Ascending aorta (tissue), 2 donors: ENCODE measurements around the gene GSTCD. TPM values are rescaled to one million over a fixed set of nuclear protein-coding genes. Genes with fewer than 3 reads are reported as not detected.
A peak's percentile ranks its signal among the peaks of the same experiment; 100 is the strongest.
"Not testable (repeated sequence)": the region's sequence is repeated elsewhere in the genome, so short reads cannot be mapped to it uniquely, and the experiment has no call there.

Source experiments
- DNase-seq, 2 donors: peaks; one replicate each; pipeline ENCODE4 v3.0.0-alpha.2; 2019; ENCODE audit warnings: low spot score in 2 of 2
- H3K27ac ChIP-seq, 2 donors: fragments of 200-600 bp; sonication (generic); one replicate each; pipeline ENCODE4 v1.5.1; 2016 to 2017; ENCODE audit warnings: mild to moderate bottlenecking in 1 of 2
- H3K27me3 ChIP-seq: fragments of 200-600 bp; sonication (generic); one replicate; pipeline ENCODE4 v1.5.1; 2017
- H3K36me3 ChIP-seq, 2 donors: fragments of 200-600 bp; sonication (generic); one replicate each; pipeline ENCODE4 v1.5.1; 2016
- H3K4me1 ChIP-seq, 2 donors: fragments of 200-600 bp; sonication (generic); one replicate each; pipeline ENCODE4 v1.5.1; 2016 to 2017; ENCODE audit warnings: mild to moderate bottlenecking in 1 of 2
- H3K4me3 ChIP-seq, 2 donors: fragments of 200-600 bp; sonication (generic); one replicate each; pipeline ENCODE4 v1.5.1; 2016 to 2017; ENCODE audit warnings: mild to moderate bottlenecking in 1 of 2
- H3K9me3 ChIP-seq, 2 donors: fragments of 200-600 bp; sonication (generic); one replicate each; pipeline ENCODE4 v1.5.1; 2016
- intact Hi-C: fragments of 100-400 bp; cut with DNase I; formaldehyde crosslinking; loops from one replicate; pipeline ENCODE4 v1.15.1; 2023
- total RNA-seq: library from RNA; depleted of rRNA; stranded (reverse); fragments of >200 nt; gene quantifications from one replicate; pipeline ENCODE4 v1.1.0, GENCODE V29; 2016
- TF ChIP-seq, protein P1 (sequence below), 3 experiments: fragments of 200-600 bp in 2 of 3; fragments of 450-650 bp in 1 of 3; sonication (generic) in 2 of 3; IDR thresholded peaks; one replicate each; pipeline ENCODE4 v1.5.1; 2016 to 2019; ENCODE audit warnings: antibody characterized with exemption in 3 of 3, mild to moderate bottlenecking in 1 of 3, moderate library complexity in 1 of 3

Gene GSTCD
- total RNA-seq, 1 donor from 2014 or later: 4.4 TPM

DNA sequence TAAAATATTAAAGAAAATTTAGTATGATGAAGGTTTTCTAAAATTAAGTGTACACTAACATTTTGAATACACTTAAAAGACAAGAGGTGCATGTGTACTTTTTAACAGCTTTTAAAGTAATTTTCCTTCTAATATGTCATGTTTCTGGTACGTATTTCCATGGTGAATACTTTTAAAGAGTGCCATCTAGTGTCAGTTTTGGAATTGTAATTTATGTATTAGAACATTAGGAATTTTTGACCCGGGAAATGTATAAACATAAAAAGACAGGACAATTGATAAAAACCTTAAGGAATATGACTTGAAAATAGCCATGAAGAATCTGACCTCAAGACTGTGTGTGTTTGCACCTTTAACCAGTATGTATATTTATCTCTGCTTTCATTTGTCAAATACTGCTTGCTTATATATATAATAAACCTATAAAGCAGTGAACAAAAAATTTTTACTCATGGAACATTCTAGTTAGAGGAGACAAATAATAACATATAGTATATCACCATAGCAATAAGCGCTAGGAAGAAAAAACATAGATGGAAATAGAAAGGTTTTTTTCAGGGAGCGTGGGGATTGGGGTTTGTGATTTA lies 7.2 kb downstream of the GSTCD start:
- no peak for DNase-seq
- Histone ChIP-seq H3K9me3 (no peaks in the 10 kb centered on the region), H3K27ac (no peak overlapping the region), H3K36me3 (no peaks in the 10 kb centered on the region), H3K4me1 (peaks cover 2 to 4% of the 10 kb centered on the region in 2 donors), H3K4me3 (peak overlapping the region in 1 of 2 donors; percentile 32), H3K27me3 (no peaks in the 10 kb centered on the region)
- intact Hi-C loops: loop anchor here (5.0 to 10.0 kb wide), 2 partner anchors 92 to 259 kb away; no protein-coding TSS in a partner anchor
- TF ChIP-seq, protein P1, sequence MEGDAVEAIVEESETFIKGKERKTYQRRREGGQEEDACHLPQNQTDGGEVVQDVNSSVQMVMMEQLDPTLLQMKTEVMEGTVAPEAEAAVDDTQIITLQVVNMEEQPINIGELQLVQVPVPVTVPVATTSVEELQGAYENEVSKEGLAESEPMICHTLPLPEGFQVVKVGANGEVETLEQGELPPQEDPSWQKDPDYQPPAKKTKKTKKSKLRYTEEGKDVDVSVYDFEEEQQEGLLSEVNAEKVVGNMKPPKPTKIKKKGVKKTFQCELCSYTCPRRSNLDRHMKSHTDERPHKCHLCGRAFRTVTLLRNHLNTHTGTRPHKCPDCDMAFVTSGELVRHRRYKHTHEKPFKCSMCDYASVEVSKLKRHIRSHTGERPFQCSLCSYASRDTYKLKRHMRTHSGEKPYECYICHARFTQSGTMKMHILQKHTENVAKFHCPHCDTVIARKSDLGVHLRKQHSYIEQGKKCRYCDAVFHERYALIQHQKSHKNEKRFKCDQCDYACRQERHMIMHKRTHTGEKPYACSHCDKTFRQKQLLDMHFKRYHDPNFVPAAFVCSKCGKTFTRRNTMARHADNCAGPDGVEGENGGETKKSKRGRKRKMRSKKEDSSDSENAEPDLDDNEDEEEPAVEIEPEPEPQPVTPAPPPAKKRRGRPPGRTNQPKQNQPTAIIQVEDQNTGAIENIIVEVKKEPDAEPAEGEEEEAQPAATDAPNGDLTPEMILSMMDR (IDR thresholded peaks at IDR 0.05): peak in 2 of 3 experiments; percentile 45 to 58

DNA sequence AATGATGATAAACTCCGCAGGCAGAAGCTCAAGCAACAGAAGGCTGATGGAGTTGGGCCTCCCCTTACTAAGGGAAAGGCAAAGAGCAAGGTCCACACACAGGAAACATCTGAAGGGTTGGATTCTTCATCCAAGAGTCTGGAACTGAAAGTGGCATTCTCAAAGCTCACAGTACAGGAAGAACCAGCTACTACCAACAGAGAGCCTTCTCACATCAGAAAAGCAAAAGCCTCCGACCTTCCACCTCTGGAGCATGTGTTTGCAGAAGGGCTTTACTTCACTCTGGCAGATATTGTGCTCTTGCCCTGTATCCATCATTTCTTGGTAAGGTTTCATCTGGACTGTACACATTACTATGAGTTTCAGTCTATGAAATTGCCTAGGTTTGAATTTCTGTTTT lies 10.6 kb downstream of the GSTCD start:
- no peak for DNase-seq
- Histone ChIP-seq H3K27me3 (no peaks in the 10 kb centered on the region), H3K4me1 (peaks cover 2% of the 10 kb centered on the region in 2 donors), H3K36me3 (no peaks in the 10 kb centered on the region), H3K27ac (no peak overlapping the region), H3K9me3 (no peaks in the 10 kb centered on the region), H3K4me3 (no peak overlapping the region)
- TF ChIP-seq, protein P1 (IDR thresholded peaks at IDR 0.05): no peak
- intact Hi-C loops: loop anchor here (5.0 to 10.0 kb wide), 2 partner anchors 88 to 256 kb away; no protein-coding TSS in a partner anchor

DNA sequence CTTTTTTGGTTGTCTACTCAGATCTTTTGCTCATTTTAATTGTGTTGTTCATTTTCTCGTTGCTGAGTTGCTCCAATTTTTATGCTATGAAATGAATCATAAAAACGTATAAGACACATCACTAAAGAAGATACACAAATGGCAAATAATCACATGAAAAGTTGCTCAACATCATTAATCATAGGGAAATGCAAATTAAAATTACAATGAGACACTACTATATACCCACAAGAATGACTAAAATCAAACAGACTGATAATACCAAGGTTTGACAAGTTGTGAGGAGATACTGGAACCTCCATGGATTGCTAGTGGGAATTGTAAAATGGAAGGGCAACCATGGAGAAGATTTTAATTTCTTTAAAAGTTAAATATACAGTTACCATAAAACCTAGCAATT lies 17.0 kb downstream of the GSTCD start:
- Histone ChIP-seq H3K27me3 (no peaks in the 10 kb centered on the region), H3K4me3 (no peak overlapping the region), H3K9me3 (peaks cover 0 to under 1% of the 10 kb centered on the region in 2 donors), H3K4me1 (no peaks in the 10 kb centered on the region), H3K36me3 (peaks cover 0 to 10% of the 10 kb centered on the region in 2 donors), H3K27ac (no peak overlapping the region)
- no peak for DNase-seq
- TF ChIP-seq, protein P1 (IDR thresholded peaks at IDR 0.05): no peak
- intact Hi-C loops: no loop called here

DNA sequence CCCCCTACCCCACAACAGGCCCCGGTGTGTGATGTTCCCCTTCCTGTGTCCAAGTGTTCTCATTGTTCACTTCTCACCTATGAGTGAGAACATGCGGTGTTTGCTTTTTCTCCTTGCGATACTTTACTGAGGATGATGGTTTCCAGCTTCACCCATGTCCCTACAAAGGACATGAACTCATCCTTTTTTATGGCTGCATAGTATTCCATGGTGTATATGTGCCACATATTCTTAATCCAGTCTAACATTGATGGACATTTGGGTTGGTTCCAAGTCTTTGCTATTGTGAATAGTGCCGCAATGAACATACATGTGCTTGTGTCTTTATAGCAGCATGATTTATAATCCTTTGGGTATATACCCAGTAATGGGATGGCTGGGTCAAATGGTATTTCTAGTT lies 21.3 kb downstream of the GSTCD start:
- H3K4me3 ChIP-seq, H3K27ac ChIP-seq, DNase-seq, H3K4me1 ChIP-seq, intact Hi-C loops, H3K27me3 ChIP-seq: not testable (repeated sequence)
- H3K9me3 ChIP-seq: peaks cover 0 to 12% of the 10 kb centered on the region in 2 donors
- peaks cover 0 to 15% of the 10 kb centered on the region in 2 donors for H3K36me3 ChIP-seq

DNA sequence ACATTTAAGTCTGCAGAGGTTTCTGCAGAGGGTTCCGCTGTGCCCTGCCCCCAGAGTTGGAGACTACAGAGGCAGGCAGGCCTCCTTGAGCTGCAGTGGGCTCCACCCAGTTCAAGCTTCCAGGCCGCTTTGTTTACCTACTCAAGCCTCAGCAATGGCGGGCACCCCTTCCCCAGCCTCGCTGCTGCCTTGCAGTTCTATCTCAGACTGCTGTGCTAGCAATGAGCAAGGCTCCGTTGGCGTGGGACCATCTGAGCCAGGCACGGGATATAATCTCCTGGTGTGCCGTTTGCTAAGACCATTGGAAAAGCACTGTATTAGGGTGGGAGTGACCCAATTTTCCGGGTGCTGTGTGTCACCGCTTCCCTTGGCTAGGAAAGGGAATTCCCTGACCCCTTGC lies 26.6 kb downstream of the GSTCD start:
- peaks cover 6 to 41% of the 10 kb centered on the region in 2 donors for H3K9me3 ChIP-seq
- not testable (repeated sequence) for H3K27ac ChIP-seq

DNA sequence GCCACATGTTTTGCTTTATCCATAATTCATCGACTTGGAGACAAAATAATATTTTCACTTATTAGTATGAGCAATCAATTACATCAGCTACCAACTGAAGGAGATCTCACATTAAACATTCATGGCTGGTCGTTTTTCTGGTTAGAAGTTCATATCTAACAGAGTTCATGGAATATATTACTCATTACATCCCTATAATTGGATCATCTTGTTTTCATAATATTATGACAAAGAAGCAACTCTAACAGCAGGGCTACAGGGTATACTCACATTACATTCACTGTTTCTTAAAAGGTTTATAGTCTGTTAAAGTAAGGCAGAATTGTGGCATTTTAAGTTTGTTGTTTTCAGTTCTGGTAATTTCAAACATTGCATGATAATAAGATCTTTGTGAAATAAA lies 33.0 kb downstream of the GSTCD start:
- no peaks in the 10 kb centered on the region for H3K27me3 ChIP-seq
- H3K4me1 ChIP-seq: no peaks in the 10 kb centered on the region
- no peak for DNase-seq
- intact Hi-C loops: no loop called here
- TF ChIP-seq, protein P1 (IDR thresholded peaks at IDR 0.05): no peak
- H3K9me3 ChIP-seq: peaks cover 0 to 12% of the 10 kb centered on the region in 2 donors
- H3K36me3 ChIP-seq: no peaks in the 10 kb centered on the region
- H3K27ac ChIP-seq: no peak overlapping the region
- no peak overlapping the region for H3K4me3 ChIP-seq

More for the DNA sequence above, 26.6 kb downstream of the GSTCD start:
- H3K27me3 ChIP-seq, DNase-seq, H3K4me1 ChIP-seq, H3K4me3 ChIP-seq, intact Hi-C loops: not testable (repeated sequence)
- peaks cover 3 to 14% of the 10 kb centered on the region in 2 donors for H3K36me3 ChIP-seq
